Fibroblast of the aortic adventitia (primary cell): ENCODE results near the gene VAC14. TPM values are rescaled to one million over a fixed set of nuclear protein-coding genes. Genes with fewer than 3 reads are reported as not detected.

Source experiments
- DNase-seq: peaks from one replicate; pipeline ENCODE4 v3.0.0-alpha.2; 2010; ENCODE audit warnings: low read depth
- H3K4me3 ChIP-seq: 2 replicates; pipeline ENCODE4 v1.5.1; 2011; ENCODE audit warnings: low read depth, mild to moderate bottlenecking, control low read depth, low read length, moderate library complexity
- total RNA-seq: library from RNA; depleted of rRNA; stranded (reverse); fragments of >200 nt; gene quantifications from 2 replicates; pipeline ENCODE4 v1.2.3, GENCODE V29; 2012; ENCODE audit warnings: low replicate concordance
- TF ChIP-seq, protein P1 (sequence below): IDR thresholded peaks from 2 replicates; pipeline ENCODE4 v1.5.1; 2011; ENCODE audit warnings: mild to moderate bottlenecking, low read length, control low read depth, inconsistent platforms; ENCODE audit not compliant: insufficient read depth

Gene VAC14
- total RNA-seq, 1 donor: 29.7 TPM

DNA sequence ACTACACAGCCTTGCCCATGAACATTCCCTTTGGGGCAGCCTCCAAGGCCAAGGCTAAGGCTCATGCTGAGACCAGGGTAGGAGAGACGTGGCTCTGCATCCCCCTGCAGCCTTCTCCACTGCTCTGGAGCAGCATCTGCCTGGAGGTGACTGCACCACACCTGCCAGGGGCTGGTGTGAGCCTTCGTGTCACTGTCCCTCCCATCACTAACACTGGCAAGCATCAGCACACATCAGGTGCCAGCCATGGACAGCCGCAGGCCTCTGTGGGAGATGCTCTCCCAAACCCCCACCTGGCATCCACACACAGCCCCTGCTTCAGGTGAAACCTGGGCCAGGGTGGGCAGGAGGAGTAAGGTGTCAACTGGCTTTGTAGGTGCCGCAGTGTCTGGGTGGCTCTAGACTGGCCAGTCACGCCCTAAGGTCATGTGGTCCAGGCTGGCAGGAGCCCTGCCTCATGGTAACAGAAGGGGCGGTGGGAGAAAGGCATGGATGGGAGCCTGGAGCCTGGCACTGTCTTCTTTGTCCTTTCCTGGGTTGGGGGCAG is 97.0 kb downstream of the VAC14 start:
- DNase-seq: no peak
- TF ChIP-seq, protein P1, sequence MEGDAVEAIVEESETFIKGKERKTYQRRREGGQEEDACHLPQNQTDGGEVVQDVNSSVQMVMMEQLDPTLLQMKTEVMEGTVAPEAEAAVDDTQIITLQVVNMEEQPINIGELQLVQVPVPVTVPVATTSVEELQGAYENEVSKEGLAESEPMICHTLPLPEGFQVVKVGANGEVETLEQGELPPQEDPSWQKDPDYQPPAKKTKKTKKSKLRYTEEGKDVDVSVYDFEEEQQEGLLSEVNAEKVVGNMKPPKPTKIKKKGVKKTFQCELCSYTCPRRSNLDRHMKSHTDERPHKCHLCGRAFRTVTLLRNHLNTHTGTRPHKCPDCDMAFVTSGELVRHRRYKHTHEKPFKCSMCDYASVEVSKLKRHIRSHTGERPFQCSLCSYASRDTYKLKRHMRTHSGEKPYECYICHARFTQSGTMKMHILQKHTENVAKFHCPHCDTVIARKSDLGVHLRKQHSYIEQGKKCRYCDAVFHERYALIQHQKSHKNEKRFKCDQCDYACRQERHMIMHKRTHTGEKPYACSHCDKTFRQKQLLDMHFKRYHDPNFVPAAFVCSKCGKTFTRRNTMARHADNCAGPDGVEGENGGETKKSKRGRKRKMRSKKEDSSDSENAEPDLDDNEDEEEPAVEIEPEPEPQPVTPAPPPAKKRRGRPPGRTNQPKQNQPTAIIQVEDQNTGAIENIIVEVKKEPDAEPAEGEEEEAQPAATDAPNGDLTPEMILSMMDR: no peak
- no peak overlapping the region for H3K4me3 ChIP-seq

DNA sequence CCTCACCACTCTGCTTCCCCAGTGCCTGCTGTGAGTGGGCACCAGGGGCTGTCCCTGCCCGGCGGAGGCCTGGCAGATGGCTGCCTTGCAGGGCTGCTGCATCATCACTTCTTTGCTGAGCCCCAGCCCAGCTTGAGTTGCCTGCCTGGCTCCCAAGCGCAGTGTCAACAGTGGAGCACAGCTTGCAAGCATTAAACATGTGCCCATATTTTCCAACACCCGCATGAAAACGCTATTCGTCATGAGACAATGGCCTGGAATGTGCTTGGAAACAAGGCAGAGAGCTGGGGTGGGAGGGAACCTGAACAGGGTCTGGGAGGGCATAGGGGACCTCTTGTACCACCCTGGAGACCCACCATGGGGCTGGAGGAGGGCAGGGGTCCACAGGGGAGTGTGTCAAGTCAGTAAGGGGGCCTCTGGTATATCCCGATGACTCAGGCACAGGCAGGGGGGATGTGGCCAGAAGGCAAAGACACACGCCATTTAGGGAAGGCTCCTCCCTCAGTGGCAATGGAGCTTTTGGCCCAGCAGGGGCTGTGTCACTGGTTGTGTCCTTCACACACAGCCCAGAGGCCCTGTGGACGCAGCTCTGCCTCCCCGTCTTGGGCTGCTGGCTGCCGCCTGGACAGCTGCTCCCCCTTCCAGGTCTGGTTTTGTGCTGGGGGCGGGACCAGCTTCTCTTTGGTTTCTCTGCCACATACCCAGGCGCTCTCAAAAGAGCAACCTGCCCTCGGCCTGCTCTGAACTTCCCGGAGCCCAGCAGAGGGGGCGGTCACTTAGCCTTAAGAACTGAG is 97.7 kb downstream of the VAC14 start:
- H3K4me3 ChIP-seq: no peak overlapping the region
- TF ChIP-seq, protein P1: peak; percentile 34
- DNase-seq: peak; percentile 76

DNA sequence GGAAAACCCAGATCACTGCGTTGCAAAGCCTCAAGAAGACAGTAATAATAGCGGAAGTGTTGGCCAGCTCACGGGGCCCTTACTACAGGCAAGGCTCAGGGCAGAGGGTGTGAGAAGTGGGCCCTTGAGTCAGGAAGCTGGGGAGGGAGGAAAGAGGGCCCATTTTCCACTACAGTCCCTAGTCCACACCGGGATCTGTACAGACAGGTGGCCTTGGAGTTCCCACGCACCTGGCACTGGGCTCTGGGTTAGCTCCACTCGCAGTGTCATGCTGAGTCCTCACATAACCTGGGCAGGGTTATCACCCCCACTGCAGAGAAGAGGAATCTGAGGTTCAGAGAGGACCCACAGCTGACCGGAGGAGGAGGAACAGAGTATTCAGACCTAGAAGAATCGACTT is 98.3 kb downstream of the VAC14 start:
- DNase-seq: no peak
- H3K4me3 ChIP-seq: no peak overlapping the region
- TF ChIP-seq, protein P1: no peak

DNA sequence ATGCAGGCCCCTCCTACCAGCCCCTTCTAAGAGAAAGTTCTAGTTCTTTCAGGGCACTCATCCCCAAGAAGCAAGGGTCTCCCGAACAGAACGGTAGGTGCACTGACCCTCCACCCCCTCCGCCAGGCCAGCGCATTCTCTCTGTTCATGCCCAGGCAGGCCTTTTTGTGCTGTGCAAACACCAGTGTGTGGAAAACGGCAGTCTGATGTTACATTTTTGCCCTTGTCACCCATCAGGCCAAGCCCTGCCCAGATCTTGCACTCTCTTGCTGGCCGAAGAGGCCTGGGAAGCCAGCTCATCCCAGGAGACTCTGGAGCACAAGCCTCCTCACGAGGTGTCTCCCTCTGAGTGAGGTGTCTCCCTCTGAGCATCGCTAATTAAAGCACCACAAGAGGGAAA is 99.0 kb downstream of the VAC14 start:
- TF ChIP-seq, protein P1: no peak
- DNase-seq: no peak
- H3K4me3 ChIP-seq: no peak overlapping the region

DNA sequence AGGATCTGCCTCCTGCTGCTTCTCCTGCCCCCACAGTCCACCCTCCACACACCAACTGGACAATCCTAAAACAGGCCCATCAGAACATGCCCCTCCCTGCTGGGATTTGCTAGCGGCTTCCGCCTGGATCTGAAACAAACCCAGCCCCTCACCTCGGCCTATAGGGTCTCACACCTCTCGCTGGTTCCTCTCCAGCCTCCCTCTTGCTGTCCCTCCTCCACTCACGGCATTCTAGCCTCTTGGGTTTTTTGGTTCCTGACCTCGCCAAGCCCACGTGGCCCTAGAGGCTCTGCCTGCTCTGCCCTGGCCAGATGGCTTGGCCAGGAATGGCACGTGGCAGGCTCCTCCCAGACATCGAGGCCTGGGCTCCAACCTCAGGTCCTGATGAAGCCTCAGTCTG is 99.4 kb downstream of the VAC14 start:
- DNase-seq: no peak
- TF ChIP-seq, protein P1: no peak
- H3K4me3 ChIP-seq: no peak overlapping the region

DNA sequence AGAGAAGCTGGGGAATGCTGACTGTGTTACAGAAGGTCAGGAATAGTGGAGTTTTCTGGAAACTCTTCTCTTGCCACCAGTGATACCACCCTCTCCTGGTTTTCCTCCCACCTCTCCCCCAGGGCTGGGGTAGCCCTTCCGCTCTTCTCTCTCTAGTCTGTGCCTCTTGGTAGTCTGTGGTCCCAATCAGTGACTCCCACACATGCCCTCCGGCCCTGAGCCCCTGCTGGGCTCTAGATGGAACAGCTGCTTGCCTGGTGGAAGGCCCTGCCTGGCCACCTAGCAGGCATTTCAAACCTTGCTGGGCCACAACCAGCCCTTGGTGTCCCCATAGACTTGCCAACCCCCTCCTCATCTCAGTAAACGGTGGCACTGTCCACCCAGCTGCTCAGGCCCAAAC is 99.9 kb downstream of the VAC14 start:
- DNase-seq: no peak
- TF ChIP-seq, protein P1: no peak
- H3K4me3 ChIP-seq: no peak overlapping the region
